HG03342 (cell line): Measurements from ENCODE around the gene MKNK2.
"Not testable (repeated sequence)": the region's sequence is repeated elsewhere in the genome, so short reads cannot be mapped to it uniquely, and the experiment has no call there.

ENCODE experiments used
- ATAC-seq: cut with Tn5 transposase; IDR thresholded peaks from one replicate; pipeline ENCODE4 v1.9.1; 2021; ENCODE audit warnings: mild to moderate bottlenecking, moderate library complexity; ENCODE audit not compliant: unreplicated experiment

The MKNK2 gene

GRCh38 chr19:2044709-2045500 lies 6.1 kb downstream of the MKNK2 start:
- ATAC-seq: no peak

DNA sequence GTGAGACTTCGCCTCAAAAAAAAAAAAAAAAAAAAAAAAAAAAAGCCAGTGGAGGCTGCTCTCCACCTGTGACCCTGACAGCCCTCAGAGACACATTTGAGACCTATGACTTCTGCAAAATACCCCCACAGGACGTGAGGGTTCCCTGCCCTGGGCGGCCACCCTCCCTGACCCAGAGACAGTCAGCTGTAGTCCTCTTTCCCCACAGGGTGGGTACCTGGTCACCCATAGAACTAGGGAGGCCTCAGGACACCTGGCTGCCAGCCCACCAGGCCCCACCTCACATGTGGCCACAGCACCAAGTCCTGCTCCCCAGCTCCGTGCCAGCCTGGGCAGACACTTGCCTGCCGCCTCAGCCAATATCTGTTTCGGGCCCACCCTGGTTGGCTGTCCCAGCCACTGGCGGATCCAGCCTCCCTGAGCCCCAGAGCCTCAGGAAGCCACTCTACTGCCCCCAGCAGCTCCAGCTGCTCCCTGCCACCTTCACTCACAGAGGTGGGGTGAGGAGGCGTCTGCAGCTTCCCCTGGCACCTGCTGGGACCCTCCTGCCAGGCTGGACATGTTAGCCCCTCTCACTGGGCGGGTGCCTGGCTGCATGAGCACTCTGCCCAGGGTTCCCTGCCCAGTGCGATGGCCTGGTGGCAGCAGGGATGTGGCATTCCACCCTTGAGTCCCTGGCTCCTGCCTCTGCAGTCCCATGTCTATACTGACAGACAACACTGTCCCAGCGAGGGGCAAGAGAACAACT lies 6.9 kb downstream of the MKNK2 start:
- ATAC-seq: no peak

DNA sequence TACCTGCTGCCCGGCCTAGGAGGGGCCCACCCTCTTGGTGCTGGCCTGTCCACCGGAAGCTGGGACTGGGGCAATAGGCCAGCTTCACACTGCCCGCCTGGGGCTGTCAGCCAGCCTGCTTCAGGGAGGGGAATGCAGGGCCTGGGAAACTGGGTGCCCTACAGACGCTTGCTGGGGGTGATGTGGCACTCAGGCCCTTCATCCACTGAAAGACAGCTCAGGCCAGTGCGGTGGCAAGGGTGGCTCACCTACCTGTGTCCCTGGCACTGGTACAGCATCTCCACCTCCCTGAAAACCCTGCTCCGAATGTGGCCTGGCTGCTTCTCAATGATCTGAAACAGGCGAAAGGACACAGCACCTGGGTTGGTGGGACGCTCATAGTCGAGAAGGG lies 7.8 kb downstream of the MKNK2 start:
- no peak for ATAC-seq

GRCh38 chr19:2042485-2043250 lies 8.4 kb downstream of the MKNK2 start:
- ATAC-seq: no peak

- ATAC-seq: peak; percentile 66
Observed at GRCh38 chr19:2041683-2042484, 9.2 kb downstream of the MKNK2 start.

GRCh38 chr19:2041433-2041682 lies 9.7 kb downstream of the MKNK2 start:
- no peak for ATAC-seq

DNA sequence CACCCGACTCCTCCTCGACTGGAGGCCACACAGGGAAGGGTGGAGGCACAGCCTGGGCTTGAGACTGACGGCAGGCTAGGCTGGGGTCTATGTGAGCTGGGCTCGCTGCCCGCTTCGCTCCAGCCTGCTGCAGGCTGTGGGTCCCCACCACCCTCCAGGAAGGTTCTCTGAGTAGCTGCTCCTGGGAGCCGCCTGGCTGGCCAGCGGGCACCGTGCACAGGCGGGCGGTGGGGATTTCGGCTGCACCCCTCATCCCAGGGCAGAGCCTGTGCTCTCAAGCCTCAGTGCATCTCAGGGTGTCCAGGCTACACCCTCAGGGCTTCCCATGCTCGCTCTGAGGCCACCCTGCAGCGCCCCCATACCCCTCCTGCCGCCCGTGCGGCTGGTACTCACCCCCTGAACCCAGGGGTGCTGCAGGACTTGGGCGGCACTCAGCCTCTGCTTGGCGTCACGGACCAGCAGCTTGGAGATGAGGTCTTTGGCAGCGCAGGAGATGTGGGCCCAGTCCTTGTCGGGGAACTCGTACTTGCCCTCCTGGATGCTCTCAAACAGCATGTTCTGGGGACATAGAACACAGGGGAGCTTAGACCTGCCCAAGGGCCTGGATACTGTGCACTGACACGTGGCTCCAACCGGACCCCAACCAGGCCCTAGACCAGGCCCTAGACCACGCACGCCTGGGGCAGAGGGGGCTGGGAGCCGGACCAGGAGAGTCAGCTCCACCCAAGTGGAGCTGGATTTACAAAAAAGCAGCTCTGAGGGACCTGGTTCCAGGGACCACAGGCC lies 10.2 kb downstream of the MKNK2 start:
- no peak for ATAC-seq

DNA sequence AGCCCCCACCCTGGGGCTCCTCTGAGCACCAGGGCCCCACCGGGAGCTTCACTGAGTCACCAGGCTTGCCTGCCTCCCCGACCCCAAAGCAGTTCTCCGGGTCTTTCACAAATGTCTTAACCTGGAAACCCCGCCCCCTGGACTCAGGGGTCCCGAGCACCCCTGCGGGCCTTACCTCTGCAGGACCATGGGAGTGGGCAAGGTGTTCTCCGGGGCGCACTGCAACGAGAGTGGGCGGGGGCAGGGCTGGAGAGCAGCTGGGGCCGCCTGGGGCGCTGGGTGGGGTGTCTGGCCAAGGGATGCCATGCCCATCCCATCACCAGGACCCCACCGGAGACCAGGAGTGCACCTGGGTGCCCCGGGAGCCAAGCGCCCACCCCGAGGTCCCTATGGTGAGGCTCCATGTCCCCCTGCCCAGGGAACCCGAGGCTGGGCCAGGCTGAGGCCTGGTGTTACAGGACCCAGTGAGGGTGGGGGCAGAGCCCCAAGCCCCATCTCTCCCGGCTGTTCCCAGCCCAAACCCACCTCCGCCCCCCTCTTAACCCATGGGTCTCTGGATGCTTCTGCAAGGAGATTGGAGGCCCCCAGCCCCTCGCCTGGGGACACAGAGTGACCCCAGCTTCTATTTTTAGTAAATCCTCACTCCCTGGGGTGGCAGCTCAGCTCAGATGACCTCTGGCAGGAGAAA lies 10.9 kb downstream of the MKNK2 start:
- no peak for ATAC-seq

DNA sequence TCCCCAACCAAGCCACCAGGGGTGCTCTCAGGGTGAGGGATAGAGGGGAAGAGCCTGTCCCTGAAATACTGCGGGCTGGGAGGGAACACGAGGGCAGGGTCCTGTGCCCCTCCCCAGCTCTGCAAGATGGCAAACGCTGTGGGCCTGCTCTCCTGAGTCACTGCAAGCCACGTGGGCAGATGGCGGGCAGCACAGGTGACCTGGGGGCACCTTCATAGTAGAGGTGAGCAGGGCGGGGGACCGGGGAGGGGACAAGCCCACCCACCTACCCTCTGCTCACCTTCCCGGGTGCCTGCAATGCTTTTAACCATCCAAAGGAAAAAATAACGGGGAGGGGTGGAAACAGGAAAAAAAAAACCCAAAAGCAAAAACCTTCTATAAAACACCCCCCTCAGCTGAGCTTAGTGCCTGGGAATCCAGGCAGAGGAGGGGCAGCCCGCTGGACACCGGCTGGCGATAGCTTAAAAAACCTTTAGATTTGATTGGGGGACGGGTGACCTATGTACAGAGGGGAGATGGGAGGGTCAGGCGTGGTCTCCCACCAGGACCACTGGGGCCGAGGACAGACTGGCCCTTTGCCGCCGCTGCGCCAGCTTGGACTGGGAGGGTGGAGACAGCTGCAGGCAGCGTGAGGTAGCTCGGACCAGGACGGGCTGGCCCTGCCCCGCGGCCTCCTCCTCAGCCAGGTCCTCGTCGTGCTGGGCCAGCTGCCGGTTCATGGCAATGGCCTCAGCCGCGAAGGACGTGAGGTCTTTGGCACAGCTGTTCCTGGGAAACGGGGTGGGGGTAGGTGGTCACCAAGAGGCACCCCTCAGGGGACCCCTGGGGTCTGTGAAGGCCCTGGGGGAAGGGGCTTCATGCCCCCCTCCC lies 11.7 kb downstream of the MKNK2 start:
- ATAC-seq: no peak

GRCh38 chr19:2038284-2039088 lies 12.6 kb downstream of the MKNK2 start:
- no peak for ATAC-seq

- no peak for ATAC-seq
Observed at GRCh38 chr19:2037651-2038255, 13.3 kb downstream of the MKNK2 start.

GRCh38 chr19:2036424-2036823 lies 14.6 kb downstream of the MKNK2 start:
- ATAC-seq: no peak

- no peak for ATAC-seq
Observed at GRCh38 chr19:2035590-2035991, 15.5 kb downstream of the MKNK2 start.

DNA sequence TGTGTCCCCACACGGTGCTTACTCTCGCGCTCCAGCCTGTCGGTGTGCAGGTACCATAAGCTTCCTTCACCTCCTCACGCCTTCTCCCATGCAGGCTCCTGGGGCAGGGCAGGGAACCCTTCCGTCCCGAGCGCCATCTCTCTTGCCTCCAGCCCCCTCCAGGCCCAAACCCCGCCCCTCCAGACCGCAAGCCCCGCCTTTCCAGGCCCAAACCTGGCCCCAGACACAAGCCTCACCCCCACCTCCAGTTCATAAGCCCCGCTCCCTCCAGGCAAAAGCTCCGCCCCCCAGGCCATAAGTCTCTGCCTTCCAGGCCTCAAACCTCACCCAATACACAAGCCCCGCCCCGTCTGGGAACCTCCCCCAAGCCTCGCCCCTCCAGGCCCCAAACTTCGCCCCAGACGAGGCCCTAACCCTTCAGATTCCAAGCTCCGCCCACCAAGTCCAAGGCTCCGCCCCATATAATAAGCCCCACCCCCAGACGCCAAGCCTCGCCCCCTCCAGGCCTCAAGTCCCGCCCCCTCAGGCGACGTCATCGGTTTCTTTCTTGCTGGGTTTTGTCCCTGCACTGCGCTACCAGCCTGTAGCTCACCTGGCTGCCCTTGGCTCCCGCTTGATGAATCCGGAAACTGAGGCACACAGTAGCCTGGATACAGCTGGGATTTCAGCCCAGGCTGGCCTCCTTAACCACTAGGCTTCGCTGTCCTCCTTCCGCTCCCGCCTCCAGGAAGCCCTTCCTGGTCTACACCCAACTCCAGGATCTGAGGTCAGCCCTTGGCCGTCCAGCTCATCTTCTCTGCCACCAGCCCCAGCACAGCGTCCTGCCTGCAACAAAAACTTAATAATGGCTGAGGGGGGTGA lies 16.1 kb downstream of the MKNK2 start:
- ATAC-seq: no peak

- not testable (repeated sequence) for ATAC-seq
Observed at GRCh38 chr19:2034253-2034652, 16.8 kb downstream of the MKNK2 start.

DNA sequence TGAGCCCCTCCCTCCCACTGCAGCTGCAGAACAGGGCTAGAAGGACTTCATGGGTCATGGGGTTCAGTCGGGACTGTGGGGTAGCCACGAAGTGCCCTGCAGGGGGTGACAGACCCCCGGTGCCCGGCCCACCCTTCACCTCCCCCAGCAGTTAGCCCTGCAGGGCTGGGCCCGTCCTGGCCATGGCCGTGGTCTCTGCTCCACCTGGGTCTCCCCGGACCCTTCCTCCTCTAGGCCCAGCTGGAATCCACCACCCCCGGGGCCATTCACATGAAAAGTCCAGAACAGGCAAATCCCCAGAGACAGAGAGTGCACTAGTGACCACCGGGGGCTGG lies 17.3 kb downstream of the MKNK2 start:
- no peak for ATAC-seq
